HG03064 (cell line): Measurements from ENCODE around the gene C2orf42.
"Not testable (repeated sequence)": the region's sequence is repeated elsewhere in the genome, so short reads cannot be mapped to it uniquely, and the experiment has no call there.

Experiments used
- ATAC-seq: cut with Tn5 transposase; IDR thresholded peaks from one replicate; pipeline ENCODE4 v1.9.1; 2021; ENCODE audit warnings: low read depth; ENCODE audit not compliant: unreplicated experiment

The C2orf42 gene

GRCh38 chr2:70133491-70134322 lies 57.1 kb downstream of the C2orf42 start:
- ATAC-seq, result no peak

DNA sequence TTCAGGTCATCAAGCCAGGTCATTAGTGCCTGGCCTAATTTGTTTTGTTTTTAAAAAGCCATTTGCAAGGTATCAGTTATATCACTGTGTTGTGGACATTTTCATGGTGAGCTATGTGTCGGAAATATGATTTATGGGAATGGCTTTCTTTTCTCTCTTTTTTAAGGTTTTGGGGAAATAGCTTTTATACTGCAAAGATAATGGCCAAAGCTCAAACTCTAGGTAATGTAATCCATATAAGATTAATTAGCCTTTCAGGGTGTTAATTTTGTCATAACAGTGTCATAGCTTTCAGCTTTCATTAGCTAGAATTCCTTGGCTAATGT lies 57.7 kb downstream of the C2orf42 start:
- no peak for ATAC-seq

- ATAC-seq, result peak; percentile 47
Measured at GRCh38 chr2:70132244-70133126, 58.3 kb downstream of the C2orf42 start.

- not testable (repeated sequence) for ATAC-seq
Measured at GRCh38 chr2:70131344-70132143, 59.3 kb downstream of the C2orf42 start.

- no peak for ATAC-seq
Measured at GRCh38 chr2:70128005-70128404, 62.8 kb downstream of the C2orf42 start.

GRCh38 chr2:70126413-70126812 lies 64.4 kb downstream of the C2orf42 start:
- ATAC-seq, result no peak

GRCh38 chr2:70125498-70125898 lies 65.3 kb downstream of the C2orf42 start:
- ATAC-seq, result no peak

- no peak for ATAC-seq
Measured at GRCh38 chr2:70124983-70125480, 65.8 kb downstream of the C2orf42 start.

- no peak for ATAC-seq
Measured at GRCh38 chr2:70123829-70124116, 67.0 kb downstream of the C2orf42 start.

DNA sequence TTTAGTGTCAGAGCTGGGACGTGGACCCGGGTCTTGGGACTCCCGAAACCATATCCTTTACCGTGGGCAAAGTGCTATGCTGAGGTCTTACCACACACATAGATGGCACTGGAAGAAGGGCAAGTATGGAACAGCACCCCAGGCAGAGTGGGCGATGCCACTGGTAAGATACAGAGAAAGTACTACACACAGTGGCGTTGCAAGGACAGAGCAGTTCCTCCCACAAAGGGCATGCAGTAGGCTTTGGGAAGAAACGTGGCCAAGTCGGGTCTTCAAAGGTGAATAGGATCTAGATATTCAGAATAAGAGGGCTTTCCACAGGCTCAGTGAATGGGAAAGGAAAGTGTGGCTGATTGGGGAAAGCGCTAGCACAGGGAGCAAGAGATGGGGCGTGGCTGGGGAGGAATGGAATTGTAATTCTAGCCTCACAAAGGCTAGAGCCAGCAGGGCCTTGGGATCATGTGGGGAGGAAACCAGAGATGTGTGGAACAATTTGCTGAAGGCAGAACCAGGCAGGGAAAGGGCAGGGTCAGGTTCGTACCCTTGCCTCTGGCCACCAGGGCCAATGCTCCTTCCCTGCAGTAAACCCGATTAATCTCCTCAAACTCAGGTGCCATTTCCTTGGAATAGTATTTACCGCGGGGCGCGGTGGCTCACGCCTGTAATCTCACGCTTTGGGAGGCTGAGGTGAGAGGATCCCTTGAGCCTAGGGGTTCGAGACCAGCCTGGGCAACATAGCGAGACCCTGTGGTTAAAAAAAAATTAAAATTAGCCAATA lies 67.6 kb downstream of the C2orf42 start:
- no peak for ATAC-seq

GRCh38 chr2:70122470-70122869 lies 68.3 kb downstream of the C2orf42 start:
- no peak for ATAC-seq

- no peak for ATAC-seq
Measured at GRCh38 chr2:70121627-70122372, 69.0 kb downstream of the C2orf42 start.

GRCh38 chr2:70118798-70119454 lies 71.9 kb downstream of the C2orf42 start:
- ATAC-seq, result no peak

DNA sequence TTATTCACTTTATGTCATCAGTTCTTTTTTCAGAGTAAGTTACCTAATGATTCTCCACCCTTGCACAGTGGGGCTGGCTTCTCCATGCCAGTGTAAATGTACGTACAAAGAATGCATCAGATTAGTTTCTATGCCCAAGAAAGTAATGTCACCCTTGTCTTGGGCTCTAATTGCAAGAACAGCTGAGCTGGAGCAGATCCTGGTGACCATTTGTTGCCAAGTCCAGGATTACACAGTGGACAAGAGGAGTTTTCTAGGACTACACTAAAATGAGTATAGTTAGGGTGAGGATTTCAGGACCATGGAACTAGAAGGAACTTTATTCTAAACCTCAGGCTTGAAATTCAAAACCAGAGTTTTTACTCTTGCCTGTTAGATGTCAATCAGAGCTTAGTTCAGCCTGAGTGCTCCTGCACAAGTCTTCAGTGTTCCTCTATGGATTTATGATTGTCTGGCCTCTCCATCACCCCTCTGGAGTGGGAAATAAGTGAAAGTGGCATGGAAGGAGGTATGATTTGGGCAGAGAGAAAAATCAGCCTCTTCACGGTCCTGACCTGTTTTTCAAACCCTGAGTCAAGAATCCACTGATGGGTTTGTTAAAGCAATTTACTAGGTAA lies 73.8 kb downstream of the C2orf42 start:
- ATAC-seq, result no peak

GRCh38 chr2:70115646-70116442 lies 75.0 kb downstream of the C2orf42 start:
- ATAC-seq, result peak; percentile 48

- ATAC-seq, result no peak
Measured at GRCh38 chr2:70113359-70114070, 77.3 kb downstream of the C2orf42 start.
